GM13977 (cell line): ENCODE results near the gene TEDC1.
A peak's percentile ranks its signal among the peaks of the same experiment; 100 is the strongest.

ENCODE experiments used
- DNase-seq: peaks from one replicate; pipeline ENCODE4 v3.0.0; 2012; ENCODE audit warnings: low spot score
- CTCF ChIP-seq: IDR thresholded peaks from 2 replicates; pipeline ENCODE4 v1.5.1; 2012; ENCODE audit warnings: mild to moderate bottlenecking, control low read depth; ENCODE audit not compliant: insufficient read depth; ENCODE audit errors: extremely low read depth, missing control alignments
- in situ Hi-C: fragments of 300-500 bp; cut with MboI; formaldehyde crosslinking; loops from one replicate; pipeline ENCODE4 v1.12.0; 2022; ENCODE audit warnings: low sequenced_read_pairs, low pct_unique_long_range_greater_than_20kb, mixed read lengths, inconsistent platforms; ENCODE audit not compliant: unreplicated experiment

The TEDC1 gene

GRCh38 chr14:105473677-105474482 lies 17.2 kb upstream of the TEDC1 start:
- peak; percentile 85 for DNase-seq
- in situ Hi-C loops = no loop called here
- TF ChIP-seq CTCF = no peak

- in situ Hi-C loops = no loop called here
- DNase-seq = peak; percentile 91
- no peak for TF ChIP-seq CTCF
Observed at GRCh38 chr14:105474483-105475268, 16.4 kb upstream of the TEDC1 start, which contains the start of gene CRIP2. Gene CRIP2 (plus strand): TSS chr14:105474821. CDS start chr14:105474863, 42 bp downstream.

GRCh38 chr14:105475269-105476096 lies 15.6 kb upstream of the TEDC1 start:
- in situ Hi-C loops = no loop called here
- TF ChIP-seq CTCF = no peak
- DNase-seq = no peak

- no peak for TF ChIP-seq CTCF
- DNase-seq = no peak
- in situ Hi-C loops = no loop called here
Observed at GRCh38 chr14:105476097-105476830, 14.8 kb upstream of the TEDC1 start.

GRCh38 chr14:105476831-105477659 lies 14.0 kb upstream of the TEDC1 start:
- in situ Hi-C loops = no loop called here
- no peak for TF ChIP-seq CTCF
- DNase-seq = no peak
